Activated T-helper 17 cell treated with anti-CD3 and anti-CD28 coated beads, Interleukin-2, amount 50 U/mL, for 72 hours (primary cell): Measurements from ENCODE around the gene RPS6KA4. TPM values are rescaled to one million over a fixed set of nuclear protein-coding genes. Genes with fewer than 3 reads are reported as not detected.
"Not testable (repeated sequence)": the region's sequence is repeated elsewhere in the genome, so short reads cannot be mapped to it uniquely, and the experiment has no call there.

Source experiments
- ATAC-seq: fragments of 150-1000 bp; cut with Tn5 transposase; replicated peaks from 2 replicates; pipeline ENCODE4 v1.10.0; 2021; ENCODE audit warnings: mild to moderate bottlenecking, moderate library complexity
- H3K27ac Mint-ChIP-seq: one replicate; pipeline ENCODE4 v1.8.0; 2022; ENCODE audit warnings: mixed read lengths
- H3K27me3 Mint-ChIP-seq: one replicate; pipeline ENCODE4 v1.8.0; 2022; ENCODE audit warnings: mixed read lengths
- H3K36me3 Mint-ChIP-seq: one replicate; pipeline ENCODE4 v1.8.0; 2022; ENCODE audit warnings: low read depth, mild to moderate bottlenecking, mixed read lengths
- H3K4me1 Mint-ChIP-seq: one replicate; pipeline ENCODE4 v1.8.0; 2022; ENCODE audit warnings: mixed read lengths
- H3K4me3 Mint-ChIP-seq: one replicate; pipeline ENCODE4 v1.8.0; 2022; ENCODE audit warnings: mild to moderate bottlenecking, mixed read lengths
- H3K9me3 Mint-ChIP-seq: one replicate; pipeline ENCODE4 v1.8.0; 2022; ENCODE audit warnings: mixed read lengths
- total RNA-seq, 2 donors: library from RNA; stranded (reverse); gene quantifications; one replicate each; pipeline ENCODE4 v1.2.3, GENCODE V29; 2022

The RPS6KA4 gene
- total RNA-seq, 2 donors from 2014 or later: 14.8 to 33.3 TPM

GRCh38 chr11:64415996-64416728 lies 57.2 kb downstream of the RPS6KA4 start:
- H3K27ac Mint-ChIP-seq: no peak overlapping the region
- H3K36me3 Mint-ChIP-seq: no peaks in the 10 kb centered on the region
- peaks cover 6% of the 10 kb centered on the region for H3K27me3 Mint-ChIP-seq
- H3K4me3 Mint-ChIP-seq: no peak overlapping the region
- H3K4me1 Mint-ChIP-seq: no peaks in the 10 kb centered on the region
- ATAC-seq: no peak
- H3K9me3 Mint-ChIP-seq: peaks cover 3% of the 10 kb centered on the region

- not testable (repeated sequence) for H3K4me3 Mint-ChIP-seq, H3K36me3 Mint-ChIP-seq, H3K9me3 Mint-ChIP-seq, H3K27ac Mint-ChIP-seq, H3K4me1 Mint-ChIP-seq, H3K27me3 Mint-ChIP-seq
- ATAC-seq: peak; percentile 32
Measured at GRCh38 chr11:64418233-64418632, 59.3 kb downstream of the RPS6KA4 start.

- H3K27ac Mint-ChIP-seq: no peak overlapping the region
- no peaks in the 10 kb centered on the region for H3K36me3 Mint-ChIP-seq
- no peaks in the 10 kb centered on the region for H3K27me3 Mint-ChIP-seq
- H3K9me3 Mint-ChIP-seq: peaks cover 3% of the 10 kb centered on the region
- ATAC-seq: no peak
- no peaks in the 10 kb centered on the region for H3K4me1 Mint-ChIP-seq
- H3K4me3 Mint-ChIP-seq: no peak overlapping the region
Measured at GRCh38 chr11:64419257-64419790, 60.4 kb downstream of the RPS6KA4 start.

GRCh38 chr11:64419818-64420485 lies 61.0 kb downstream of the RPS6KA4 start:
- Mint-ChIP-seq H3K27me3 (no peaks in the 10 kb centered on the region), H3K27ac (no peak overlapping the region), H3K9me3 (peaks cover 3% of the 10 kb centered on the region), H3K4me1 (no peaks in the 10 kb centered on the region), H3K4me3 (no peak overlapping the region), H3K36me3 (no peaks in the 10 kb centered on the region)
- ATAC-seq: no peak

Other genes starting within 250 kb of the RPS6KA4 start
- 1 to 10 TPM; 5.4 to 9.6 TPM for gene MACROD1, start 193.0 kb upstream of the RPS6KA4 start, total RNA-seq
- gene STIP1, start 173.0 kb upstream of the RPS6KA4 start, total RNA-seq: 100 to 1,000 TPM; 259 to 462 TPM
- gene FERMT3, start 152.4 kb upstream of the RPS6KA4 start, total RNA-seq: 100 to 1,000 TPM; 172 to 191 TPM
- gene TRPT1, start 133.0 kb upstream of the RPS6KA4 start, total RNA-seq: 10 to 100 TPM; 20.3 to 48.4 TPM
- gene NUDT22, start 132.9 kb upstream of the RPS6KA4 start, total RNA-seq: 10 to 100 TPM; 77.4 to 98.4 TPM
- gene DNAJC4, start 128.6 kb upstream of the RPS6KA4 start, total RNA-seq: 10 to 100 TPM; 19.9 to 39.7 TPM
- 10 to 100 TPM; 74.1 to 83.5 TPM for gene VEGFB, start 124.6 kb upstream of the RPS6KA4 start, total RNA-seq
- 10 to 100 TPM; 16.3 to 45.2 TPM for gene FKBP2, start 118.1 kb upstream of the RPS6KA4 start, total RNA-seq
- gene PPP1R14B, start 112.2 kb upstream of the RPS6KA4 start, total RNA-seq: 100 to 1,000 TPM; 236 to 276 TPM
- gene PLCB3, start 107.6 kb upstream of the RPS6KA4 start, total RNA-seq: 10 to 100 TPM; 13.1 to 22.8 TPM
- 10 to 100 TPM; 21.5 to 38.5 TPM for gene BAD, start 74.5 kb upstream of the RPS6KA4 start, total RNA-seq
- 10 to 100 TPM; 40.6 to 41.4 TPM for gene GPR137, start 73.3 kb upstream of the RPS6KA4 start, total RNA-seq
- gene KCNK4, start 67.9 kb upstream of the RPS6KA4 start, total RNA-seq: not detected
- not detected for gene CATSPERZ, start 58.8 kb upstream of the RPS6KA4 start, total RNA-seq
- gene ESRRA, start 53.6 kb upstream of the RPS6KA4 start, total RNA-seq: 10 to 100 TPM; 31.2 to 55.7 TPM
- 100 to 1,000 TPM; 157 to 218 TPM for gene TRMT112, start 41.6 kb upstream of the RPS6KA4 start, total RNA-seq
- gene PRDX5, start 41.0 kb upstream of the RPS6KA4 start, total RNA-seq: 100 to 1,000 TPM; 124 to 164 TPM
- gene CCDC88B, start 19.0 kb upstream of the RPS6KA4 start, total RNA-seq: 100 to 1,000 TPM; 120 to 125 TPM
- not detected for gene SLC22A11, start 196.8 kb downstream of the RPS6KA4 start, total RNA-seq
- not detected for gene SLC22A12, start 232.1 kb downstream of the RPS6KA4 start, total RNA-seq